ENCODE data around the gene TLR5. TPM values are rescaled to one million over a fixed set of nuclear protein-coding genes. Genes with fewer than 3 reads are reported as not detected.

Gene TLR5
- 0.79 and 2.2 TPM in 2 replicates for total RNA-seq

- FAIRE-seq (no peak), DNase-seq (ENCODE audit: low read depth) (peak; percentile 51)
- Histone ChIP-seq H3K36me3 (ENCODE audit: control insufficient read depth, insufficient read depth, low read length) (no peaks in the 10 kb centered on the region), H3K27me3 (ENCODE audit: control insufficient read depth, insufficient read depth, low read length) (no peaks in the 10 kb centered on the region), H3K4me3 (ENCODE audit: low read depth, low read length) (peak within 1 kb of the TSS; percentile 47)
- peak; percentile 89 for TF ChIP-seq CTCF (IDR thresholded peaks at IDR 0.05; ENCODE audit: insufficient read depth, low read length, severe bottlenecking)
Observed at GRCh38 chr1:223142795-223143536, at the start of gene TLR5. Gene TLR5, minus strand, starts transcription at chr1:223143248. Its CDS starts 30,217 bp downstream, at chr1:223113031.

GRCh38 chr1:223189903-223190724, 47.1 kb upstream of the TLR5 start:
- DNase-seq (ENCODE audit: low read depth) (peak; percentile 87), FAIRE-seq (peak; percentile 75)
- no peak for TF ChIP-seq CTCF (IDR thresholded peaks at IDR 0.05; ENCODE audit: insufficient read depth, low read length, severe bottlenecking)
- Histone ChIP-seq H3K4me3 (ENCODE audit: low read depth, low read length) (no peak overlapping the region), H3K27me3 (ENCODE audit: control insufficient read depth, insufficient read depth, low read length) (no peaks in the 10 kb centered on the region), H3K36me3 (ENCODE audit: control insufficient read depth, insufficient read depth, low read length) (no peaks in the 10 kb centered on the region)

- H3K36me3 ChIP-seq (ENCODE audit: control insufficient read depth, insufficient read depth, low read length) = no peaks in the 10 kb centered on the region
- no peak overlapping the region for H3K4me3 ChIP-seq (ENCODE audit: low read depth, low read length)
- TF ChIP-seq CTCF (IDR thresholded peaks at IDR 0.05; ENCODE audit: insufficient read depth, low read length, severe bottlenecking) = no peak
- DNase-seq (ENCODE audit: low read depth) (no peak), FAIRE-seq (no peak)
- no peaks in the 10 kb centered on the region for H3K27me3 ChIP-seq (ENCODE audit: control insufficient read depth, insufficient read depth, low read length)
Observed at GRCh38 chr1:223189525-223189902, 46.5 kb upstream of the TLR5 start.

GRCh38 chr1:223188618-223189356, 45.7 kb upstream of the TLR5 start:
- no peaks in the 10 kb centered on the region for H3K36me3 ChIP-seq (ENCODE audit: control insufficient read depth, insufficient read depth, low read length)
- no peak overlapping the region for H3K4me3 ChIP-seq (ENCODE audit: low read depth, low read length)
- TF ChIP-seq CTCF (IDR thresholded peaks at IDR 0.05; ENCODE audit: insufficient read depth, low read length, severe bottlenecking) = no peak
- FAIRE-seq (no peak), DNase-seq (ENCODE audit: low read depth) (no peak)
- H3K27me3 ChIP-seq (ENCODE audit: control insufficient read depth, insufficient read depth, low read length) = no peaks in the 10 kb centered on the region

GRCh38 chr1:223186800-223187199, 43.8 kb upstream of the TLR5 start:
- DNase-seq (ENCODE audit: low read depth) = no peak
- Histone ChIP-seq H3K36me3 (ENCODE audit: control insufficient read depth, insufficient read depth, low read length) (no peaks in the 10 kb centered on the region), H3K4me3 (ENCODE audit: low read depth, low read length) (no peak overlapping the region), H3K27me3 (ENCODE audit: control insufficient read depth, insufficient read depth, low read length) (no peaks in the 10 kb centered on the region)
- FAIRE-seq = no peak
- no peak for TF ChIP-seq CTCF (IDR thresholded peaks at IDR 0.05; ENCODE audit: insufficient read depth, low read length, severe bottlenecking)

Data from bronchial epithelial cell (primary cell).